Neural cell (in vitro differentiated cells): ENCODE data around the gene PSD2.

ENCODE experiments used
- CTCF ChIP-seq: fragments of 450-650 bp; IDR thresholded peaks from 2 replicates; pipeline ENCODE4 v1.5.1; 2014; ENCODE audit warnings: antibody characterized with exemption, mild to moderate bottlenecking, moderate library complexity; ENCODE audit not compliant: poor library complexity, severe bottlenecking
- EP300 ChIP-seq: fragments of 450-650 bp; conservative IDR thresholded peaks from 2 replicates; pipeline ENCODE4 v1.6.1; 2014; ENCODE audit warnings: antibody characterized with exemption, mild to moderate bottlenecking, moderate library complexity; ENCODE audit not compliant: poor library complexity, severe bottlenecking
- EZH2 ChIP-seq: fragments of 200-600, 300-800 bp; shearing (Covaris generic), sonication (generic); IDR thresholded peaks from 2 replicates; pipeline ENCODE4 v1.6.1; 2014; ENCODE audit warnings: antibody characterized with exemption, low read length, borderline replicate concordance, mild to moderate bottlenecking; ENCODE audit not compliant: insufficient read depth, poor library complexity, severe bottlenecking
- MXI1 ChIP-seq: fragments of 450-650 bp; conservative IDR thresholded peaks from 2 replicates; pipeline ENCODE4 v1.6.1; 2014; ENCODE audit warnings: antibody characterized with exemption, mild to moderate bottlenecking; ENCODE audit not compliant: poor library complexity, severe bottlenecking
- POLR2AphosphoS5 ChIP-seq: IDR thresholded peaks from 2 replicates; pipeline ENCODE4 v1.6.1; 2012
- RAD21 ChIP-seq: fragments of 450-650 bp; conservative IDR thresholded peaks from 2 replicates; pipeline ENCODE4 v1.6.1; 2014; ENCODE audit warnings: antibody characterized with exemption, mild to moderate bottlenecking, moderate library complexity
- REST ChIP-seq: IDR thresholded peaks from 2 replicates; pipeline ENCODE4 v1.6.1; 2012; ENCODE audit warnings: borderline replicate concordance

GRCh38 chr5:139885172-139885856 lies 89.7 kb downstream of the PSD2 start:
- TF ChIP-seq CTCF = no peak
- no peak for TF ChIP-seq EZH2
- no peak for TF ChIP-seq EP300
- TF ChIP-seq POLR2AphosphoS5 = no peak
- TF ChIP-seq REST = no peak
- no peak for TF ChIP-seq RAD21
- no peak for TF ChIP-seq MXI1
